HL-60/S4 (cell line): ENCODE results near the gene FSCN2.

Experiments used
- in situ Hi-C: fragments of 300-500 bp; cut with MboI; formaldehyde crosslinking; loops from 2 replicates; pipeline ENCODE4 v1.14.3; 2022; ENCODE audit warnings: low sequenced_read_pairs

The FSCN2 gene

GRCh38 chr17:81572563-81573168, 44.5 kb downstream of the FSCN2 start:
- in situ Hi-C loops = no loop called here

GRCh38 chr17:81573794-81574642, 45.8 kb downstream of the FSCN2 start:
- in situ Hi-C loops = no loop called here

- in situ Hi-C loops = no loop called here
These were observed 46.4 kb downstream of the FSCN2 start for GRCh38 chr17:81574643-81574956.

GRCh38 chr17:81575836-81576235, 47.7 kb downstream of the FSCN2 start:
- in situ Hi-C loops = loop anchor here (25.0 kb wide), 1 partner anchor 314 kb away; no protein-coding TSS in a partner anchor

GRCh38 chr17:81576621-81577277, 48.6 kb downstream of the FSCN2 start:
- in situ Hi-C loops = loop anchor here (25.0 kb wide), 1 partner anchor 314 kb away; no protein-coding TSS in a partner anchor

- in situ Hi-C loops = loop anchor here (25.0 kb wide), 1 partner anchor 315 kb away; no protein-coding TSS in a partner anchor
These were observed 49.3 kb downstream of the FSCN2 start for GRCh38 chr17:81577278-81578000.

- in situ Hi-C loops = loop anchor here (25.0 kb wide), 1 partner anchor 316 kb away; no protein-coding TSS in a partner anchor
These were observed 49.9 kb downstream of the FSCN2 start for GRCh38 chr17:81578038-81578441.

- in situ Hi-C loops = loop anchor here (25.0 kb wide), 1 partner anchor 316 kb away; no protein-coding TSS in a partner anchor
These were observed 50.5 kb downstream of the FSCN2 start for GRCh38 chr17:81578561-81579225.

- in situ Hi-C loops = loop anchor here (25.0 kb wide), 1 partner anchor 317 kb away; no protein-coding TSS in a partner anchor
These were observed 51.1 kb downstream of the FSCN2 start for GRCh38 chr17:81579298-81579697.

- in situ Hi-C loops = loop anchor here (25.0 kb wide), 1 partner anchor 318 kb away; no protein-coding TSS in a partner anchor
These were observed 51.7 kb downstream of the FSCN2 start for GRCh38 chr17:81579821-81580321.

GRCh38 chr17:81580481-81580880, 52.3 kb downstream of the FSCN2 start:
- in situ Hi-C loops = loop anchor here (25.0 kb wide), 1 partner anchor 318 kb away; no protein-coding TSS in a partner anchor

GRCh38 chr17:81581758-81582157, 53.6 kb downstream of the FSCN2 start:
- in situ Hi-C loops = loop anchor here (25.0 kb wide), 1 partner anchor 319 kb away; no protein-coding TSS in a partner anchor

GRCh38 chr17:81582341-81582740, 54.2 kb downstream of the FSCN2 start:
- in situ Hi-C loops = loop anchor here (25.0 kb wide), 1 partner anchor 320 kb away; no protein-coding TSS in a partner anchor

GRCh38 chr17:81582749-81583148, 54.6 kb downstream of the FSCN2 start:
- in situ Hi-C loops = loop anchor here (25.0 kb wide), 1 partner anchor 320 kb away; no protein-coding TSS in a partner anchor

- in situ Hi-C loops = loop anchor here (25.0 kb wide), 1 partner anchor 321 kb away; no protein-coding TSS in a partner anchor
These were observed 55.6 kb downstream of the FSCN2 start for GRCh38 chr17:81583589-81584342.

- in situ Hi-C loops = loop anchor here (25.0 kb wide), 1 partner anchor 322 kb away; no protein-coding TSS in a partner anchor
These were observed 56.6 kb downstream of the FSCN2 start for GRCh38 chr17:81584771-81585170.

GRCh38 chr17:81586096-81586495, 57.9 kb downstream of the FSCN2 start:
- in situ Hi-C loops = loop anchor here (25.0 kb wide), 1 partner anchor 324 kb away; no protein-coding TSS in a partner anchor
